GM12801 (cell line): ENCODE results near the gene RNF212.

Experiments used
- CTCF ChIP-seq: IDR thresholded peaks from one replicate; pipeline ENCODE4 v1.5.1; 2011; ENCODE audit warnings: control low read depth; ENCODE audit not compliant: insufficient read length; ENCODE audit errors: extremely low read depth

RNF212 gene

GRCh38 chr4:1133033-1133432, 19.7 kb upstream of the RNF212 start:
- no peak for TF ChIP-seq CTCF

- TF ChIP-seq CTCF = peak; percentile 99
Measured at GRCh38 chr4:1130316-1131186, 17.2 kb upstream of the RNF212 start.

GRCh38 chr4:1126506-1126905, 13.1 kb upstream of the RNF212 start:
- no peak for TF ChIP-seq CTCF

GRCh38 chr4:1124818-1125217, 11.5 kb upstream of the RNF212 start:
- no peak for TF ChIP-seq CTCF

- no peak for TF ChIP-seq CTCF
Measured at GRCh38 chr4:1122505-1122904, 9.1 kb upstream of the RNF212 start.

- TF ChIP-seq CTCF = no peak
Measured at GRCh38 chr4:1116838-1117237, 3.5 kb upstream of the RNF212 start.

- no peak for TF ChIP-seq CTCF
Measured at GRCh38 chr4:1115528-1116293, 2.3 kb upstream of the RNF212 start.
